Activated effector memory CD4-positive, alpha-beta T cell treated with Interleukin-2 at 50 U/mL for 16 hours (primary cell): Measurements from ENCODE around the gene NAALADL2.

Source experiments
- DNase-seq: peaks from one replicate; pipeline ENCODE4 v3.0.0-alpha.2; 2020

Gene NAALADL2

GRCh38 chr3:175620093-175620492 lies 761.0 kb downstream of the NAALADL2 start:
- DNase-seq, result no peak

- no peak for DNase-seq
Observed at GRCh38 chr3:175620532-175620931, 761.4 kb downstream of the NAALADL2 start.

DNA sequence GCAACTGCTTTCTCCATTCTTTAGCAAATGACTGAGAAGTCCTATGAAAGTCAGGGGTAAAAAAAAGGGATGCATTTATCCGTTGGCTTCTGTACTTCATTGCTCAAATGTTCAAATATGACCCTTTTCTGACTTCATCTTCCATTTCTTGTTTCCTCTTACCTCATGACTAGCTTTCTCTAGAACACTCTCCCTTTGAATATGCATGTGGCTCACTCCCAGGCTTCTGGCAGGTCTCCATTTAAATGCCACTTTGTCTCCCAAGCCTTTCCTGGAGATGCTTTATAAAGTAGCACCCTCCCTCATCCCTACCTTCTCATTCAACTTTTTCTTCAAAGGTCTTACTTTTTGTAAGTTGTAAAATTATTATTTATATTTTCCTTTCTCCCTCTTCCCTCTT lies 781.8 kb downstream of the NAALADL2 start:
- no peak for DNase-seq

DNA sequence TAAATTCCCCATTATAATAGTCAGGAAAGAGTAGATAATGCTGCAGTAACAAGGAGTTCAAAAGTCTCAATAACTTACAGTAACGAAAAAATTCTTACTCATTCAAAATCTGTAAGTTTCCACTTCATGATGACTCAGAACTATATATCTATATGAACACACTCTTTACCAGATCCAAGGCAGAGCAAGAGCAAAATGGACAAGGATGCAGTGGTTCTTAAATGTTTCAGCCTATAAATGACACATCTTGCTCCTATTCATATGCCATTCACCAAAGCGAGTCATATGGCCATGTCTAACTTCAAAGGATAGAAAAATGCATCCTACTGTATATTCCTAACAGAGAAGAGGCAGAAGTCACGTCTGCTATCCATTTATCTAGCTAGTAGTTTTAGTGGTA lies 787.7 kb downstream of the NAALADL2 start:
- DNase-seq, result no peak

- DNase-seq, result no peak
Observed at GRCh38 chr3:175648899-175649298, 789.8 kb downstream of the NAALADL2 start.

- no peak for DNase-seq
Observed at GRCh38 chr3:175651716-175652115, 792.6 kb downstream of the NAALADL2 start.

- no peak for DNase-seq
Observed at GRCh38 chr3:175655351-175655750, 796.2 kb downstream of the NAALADL2 start.

GRCh38 chr3:175656461-175656860 lies 797.3 kb downstream of the NAALADL2 start:
- DNase-seq, result no peak

GRCh38 chr3:175659670-175660350 lies 800.7 kb downstream of the NAALADL2 start:
- DNase-seq, result no peak

DNA sequence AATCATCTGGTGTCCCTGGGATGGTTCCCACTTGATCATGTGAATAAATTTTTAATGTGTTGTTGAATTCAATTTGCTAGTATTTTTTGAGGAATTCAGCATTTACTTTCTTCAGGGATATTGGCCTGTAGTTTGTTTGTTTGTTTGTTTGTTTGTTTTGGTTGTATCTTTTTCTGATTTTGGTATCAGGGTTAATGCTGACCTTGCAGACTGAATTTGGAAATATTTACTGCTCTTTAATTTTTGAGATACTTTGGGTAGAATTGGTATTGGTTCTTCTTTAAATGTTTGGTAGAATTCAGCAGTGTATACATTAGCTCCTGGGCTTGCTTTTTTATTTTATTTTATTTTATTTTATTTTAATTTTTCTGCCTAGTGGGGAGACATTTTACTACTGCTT lies 803.7 kb downstream of the NAALADL2 start:
- DNase-seq, result no peak

DNA sequence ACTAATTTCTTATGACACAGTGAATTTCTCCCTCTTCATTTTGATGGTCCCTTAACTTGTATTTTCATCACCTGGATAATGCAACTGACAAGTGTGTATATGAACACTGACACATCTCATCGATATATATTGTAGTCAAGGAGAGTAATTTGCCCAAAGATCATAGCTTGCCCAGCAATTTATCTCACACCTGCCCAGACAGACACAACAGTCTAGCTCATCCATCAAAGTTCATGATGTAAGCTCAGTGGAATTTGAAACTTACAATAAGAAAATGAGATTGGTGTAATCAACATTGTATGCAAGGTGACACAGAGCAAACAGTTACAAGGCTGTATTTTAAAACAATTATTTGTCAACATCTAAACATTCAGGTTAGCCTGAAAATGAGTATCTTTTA lies 805.8 kb downstream of the NAALADL2 start:
- no peak for DNase-seq

DNA sequence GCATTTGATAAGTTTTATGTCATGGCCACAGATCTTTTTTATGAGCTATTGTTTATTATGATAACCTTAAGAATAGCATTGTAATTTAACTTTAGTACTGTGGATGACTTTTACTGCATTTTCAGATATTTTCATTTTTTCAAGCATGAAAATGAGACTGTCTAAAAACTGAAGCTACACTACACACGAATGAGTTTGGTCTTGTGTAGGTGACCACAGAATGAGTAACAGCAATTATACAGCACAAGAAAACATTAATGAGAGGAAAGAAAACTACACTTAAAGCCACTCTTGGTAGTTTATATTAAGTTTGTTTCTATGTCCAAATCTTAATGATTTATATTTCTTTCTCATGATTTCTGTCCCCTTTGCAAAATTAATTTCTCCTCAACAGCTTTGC lies 809.2 kb downstream of the NAALADL2 start:
- DNase-seq, result no peak

GRCh38 chr3:175670557-175670956 lies 811.4 kb downstream of the NAALADL2 start:
- no peak for DNase-seq

DNA sequence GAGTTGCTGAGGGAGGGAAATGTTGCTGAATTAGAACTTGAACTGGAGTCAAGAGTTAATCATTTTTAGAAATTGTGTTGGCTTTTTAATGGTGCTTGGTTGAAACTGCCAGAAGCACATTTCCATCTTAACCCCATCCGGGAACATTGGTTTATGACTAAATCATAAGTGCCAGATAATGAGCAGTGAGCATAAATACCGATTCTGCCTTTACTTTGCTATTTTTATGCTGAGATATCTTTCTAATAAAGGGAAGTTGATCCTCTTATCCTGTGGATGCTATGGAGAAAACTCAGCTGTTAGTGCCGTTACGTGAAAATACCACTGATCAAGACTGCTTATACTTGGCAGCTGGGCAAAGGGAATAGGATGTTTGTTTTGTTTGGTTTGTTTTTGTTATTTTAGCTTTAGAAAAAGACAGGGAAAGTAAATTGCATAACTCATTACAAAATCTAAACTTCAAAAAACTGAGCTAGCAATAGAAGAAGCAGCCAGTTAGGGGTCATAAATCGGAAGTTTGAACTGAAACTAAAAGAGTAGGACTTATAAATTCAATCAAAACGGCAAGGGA lies 813.1 kb downstream of the NAALADL2 start:
- DNase-seq, result no peak

GRCh38 chr3:175679568-175679967 lies 820.4 kb downstream of the NAALADL2 start:
- no peak for DNase-seq

DNA sequence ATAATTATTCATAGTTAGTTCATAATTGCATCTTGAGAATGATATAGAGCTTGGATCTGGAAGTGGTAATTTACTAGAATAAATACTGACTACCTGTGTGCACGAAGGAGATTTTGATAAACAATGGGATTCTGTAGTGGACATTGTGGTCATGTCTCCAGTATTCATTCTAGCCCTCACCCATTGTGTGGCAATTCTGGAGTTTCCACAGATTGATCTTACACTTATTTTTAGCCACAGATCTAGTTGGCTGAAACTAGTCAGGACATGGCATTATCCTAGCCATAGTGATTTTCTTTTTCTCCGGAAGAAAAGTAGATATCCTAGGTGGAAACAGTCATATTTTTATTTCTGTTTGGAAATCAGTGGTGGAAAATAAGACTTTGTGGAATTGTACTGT lies 833.1 kb downstream of the NAALADL2 start:
- no peak for DNase-seq

GRCh38 chr3:175695251-175695650 lies 836.1 kb downstream of the NAALADL2 start:
- DNase-seq, result no peak

GRCh38 chr3:175702956-175703355 lies 843.8 kb downstream of the NAALADL2 start:
- no peak for DNase-seq

- no peak for DNase-seq
Observed at GRCh38 chr3:175704366-175705055, 845.4 kb downstream of the NAALADL2 start.

GRCh38 chr3:175713268-175713667 lies 854.1 kb downstream of the NAALADL2 start:
- DNase-seq, result no peak

- no peak for DNase-seq
Observed at GRCh38 chr3:175716446-175716845, 857.3 kb downstream of the NAALADL2 start.

GRCh38 chr3:175726228-175726627 lies 867.1 kb downstream of the NAALADL2 start:
- DNase-seq, result no peak

- no peak for DNase-seq
Observed at GRCh38 chr3:175728566-175728965, 869.4 kb downstream of the NAALADL2 start.

GRCh38 chr3:175729466-175729865 lies 870.3 kb downstream of the NAALADL2 start:
- no peak for DNase-seq
